Activated T-cell treated with anti-CD3 and anti-CD28 coated beads for 4 hours (primary cell): ENCODE results near the gene UNC119B.
A peak's percentile ranks its signal among the peaks of the same experiment; 100 is the strongest.
"Not testable (repeated sequence)": the region's sequence is repeated elsewhere in the genome, so short reads cannot be mapped to it uniquely, and the experiment has no call there.

Experiments
- DNase-seq: peaks from one replicate; pipeline ENCODE4 v3.0.0-alpha.2; 2020

Gene UNC119B

GRCh38 chr12:120720234-120720986, 10.2 kb downstream of the UNC119B start:
- no peak for DNase-seq

- DNase-seq: no peak
These were observed 10.9 kb downstream of the UNC119B start for GRCh38 chr12:120720987-120721801.

GRCh38 chr12:120721866-120722265, 11.6 kb downstream of the UNC119B start:
- no peak for DNase-seq

GRCh38 chr12:120722784-120723183, 12.5 kb downstream of the UNC119B start:
- DNase-seq: no peak

GRCh38 chr12:120724720-120725119, 14.5 kb downstream of the UNC119B start:
- DNase-seq: no peak

GRCh38 chr12:120725151-120725658, 14.9 kb downstream of the UNC119B start:
- no peak for DNase-seq

- DNase-seq: peak; percentile 84
These were observed 15.6 kb downstream of the UNC119B start, which contains the start of gene ACADS for GRCh38 chr12:120725659-120726509. Gene ACADS, plus strand, starts transcription at chr12:120725826. Its CDS starts 60 bp downstream, at chr12:120725886.

GRCh38 chr12:120726510-120726793, 16.2 kb downstream of the UNC119B start:
- no peak for DNase-seq

GRCh38 chr12:120726961-120727360, 16.7 kb downstream of the UNC119B start:
- DNase-seq: no peak

GRCh38 chr12:120732198-120732597, 21.9 kb downstream of the UNC119B start:
- not testable (repeated sequence) for DNase-seq

- DNase-seq: no peak
These were observed 23.3 kb downstream of the UNC119B start for GRCh38 chr12:120733574-120733973.

- no peak for DNase-seq
These were observed 24.0 kb downstream of the UNC119B start for GRCh38 chr12:120734210-120734609.

- no peak for DNase-seq
These were observed 24.9 kb downstream of the UNC119B start for GRCh38 chr12:120735181-120735580.

GRCh38 chr12:120736404-120737331, 26.4 kb downstream of the UNC119B start:
- DNase-seq: no peak

- no peak for DNase-seq
These were observed 27.4 kb downstream of the UNC119B start for GRCh38 chr12:120737557-120738251.

- DNase-seq: no peak
These were observed 28.2 kb downstream of the UNC119B start for GRCh38 chr12:120738252-120739030.

- DNase-seq: no peak
These were observed 28.9 kb downstream of the UNC119B start for GRCh38 chr12:120739031-120739762.

GRCh38 chr12:120739821-120740613, 29.8 kb downstream of the UNC119B start:
- no peak for DNase-seq

GRCh38 chr12:120740871-120741270, 30.6 kb downstream of the UNC119B start:
- DNase-seq: no peak
